KOPT-K1 (cell line): ENCODE measurements around the gene NAP1L1.
"Not testable (repeated sequence)": the region's sequence is repeated elsewhere in the genome, so short reads cannot be mapped to it uniquely, and the experiment has no call there.

Experiments used
- H3K27ac ChIP-seq: fragments of 200-600 bp; sonication (generic); 2 replicates; pipeline ENCODE4 v1.5.1; 2016; ENCODE audit warnings: antibody characterized with exemption, mild to moderate bottlenecking, low read depth, low read length; ENCODE audit not compliant: poor library complexity, severe bottlenecking
- H3K36me3 ChIP-seq: fragments of 200-600 bp; sonication (generic); 2 replicates; pipeline ENCODE4 v1.5.1; 2017; ENCODE audit warnings: antibody characterized with exemption, mild to moderate bottlenecking, low read length, moderate library complexity; ENCODE audit not compliant: insufficient read depth
- H3K9me3 ChIP-seq: fragments of 200-600 bp; sonication (generic); 2 replicates; pipeline ENCODE4 v1.5.1; 2017; ENCODE audit warnings: antibody characterized with exemption, low read length, mild to moderate bottlenecking; ENCODE audit not compliant: insufficient read depth, poor library complexity, severe bottlenecking

NAP1L1 gene

DNA sequence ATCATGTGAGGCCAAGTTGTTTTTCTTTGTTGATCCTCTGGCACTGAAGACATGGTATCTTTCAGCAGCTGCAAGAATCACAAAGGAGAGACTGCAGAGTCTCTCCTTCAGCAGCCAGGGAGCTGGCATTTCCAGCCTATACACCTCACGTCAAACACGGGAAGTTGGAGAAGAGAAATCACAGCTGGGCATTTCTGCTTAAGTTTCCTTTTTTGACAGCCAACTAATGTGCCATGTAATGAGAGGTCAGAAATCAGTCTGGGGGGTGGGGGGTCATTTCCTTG lies 81.2 kb downstream of the NAP1L1 start:
- Histone ChIP-seq H3K36me3 (no peaks in the 10 kb centered on the region), H3K9me3 (peaks cover 6% of the 10 kb centered on the region), H3K27ac (no peak overlapping the region)

- H3K36me3 ChIP-seq = no peaks in the 10 kb centered on the region
- H3K27ac ChIP-seq = no peak overlapping the region
- peaks cover 6% of the 10 kb centered on the region for H3K9me3 ChIP-seq
Measured at GRCh38 chr12:76002598-76003354, 81.7 kb downstream of the NAP1L1 start.

DNA sequence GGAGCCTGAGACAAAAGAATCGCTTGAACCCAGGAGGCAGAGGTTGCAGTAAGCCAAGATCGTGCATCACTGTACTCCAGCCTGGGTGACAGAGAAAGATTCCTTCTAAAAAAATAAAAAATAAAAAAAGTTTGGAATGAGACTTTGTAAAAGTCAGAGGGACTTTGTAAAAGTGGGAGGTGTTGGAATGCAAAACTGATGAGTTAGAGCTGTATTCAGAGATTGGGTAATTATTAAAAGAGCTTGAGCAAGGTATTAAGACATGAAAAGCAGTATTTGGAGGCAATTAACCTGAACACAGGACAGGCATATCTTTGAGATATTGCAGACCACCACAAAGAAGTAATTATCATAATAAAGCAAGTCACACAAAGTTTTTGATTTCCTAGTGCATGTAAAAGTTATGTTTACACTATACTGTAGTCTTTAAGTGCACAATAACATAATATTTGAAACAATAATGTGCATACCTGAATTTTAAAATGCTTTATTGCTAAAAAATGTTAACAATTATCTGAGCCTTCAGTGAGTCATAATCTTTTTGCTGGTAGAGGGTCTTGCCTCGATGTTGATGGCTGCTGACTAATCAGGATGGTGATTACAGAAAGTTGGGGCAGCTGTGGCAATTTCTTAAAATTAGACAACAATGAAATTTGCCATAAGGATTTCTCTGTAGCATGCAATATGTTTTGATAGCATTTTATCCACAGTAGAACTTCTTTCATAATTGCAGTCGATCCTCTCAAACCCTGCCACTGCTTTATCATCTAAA lies 86.0 kb downstream of the NAP1L1 start:
- Histone ChIP-seq H3K36me3 (no peaks in the 10 kb centered on the region), H3K27ac (no peak overlapping the region), H3K9me3 (no peaks in the 10 kb centered on the region)

GRCh38 chr12:75997658-75998057 lies 86.8 kb downstream of the NAP1L1 start:
- Histone ChIP-seq H3K36me3 (no peaks in the 10 kb centered on the region), H3K9me3 (no peaks in the 10 kb centered on the region), H3K27ac (no peak overlapping the region)

DNA sequence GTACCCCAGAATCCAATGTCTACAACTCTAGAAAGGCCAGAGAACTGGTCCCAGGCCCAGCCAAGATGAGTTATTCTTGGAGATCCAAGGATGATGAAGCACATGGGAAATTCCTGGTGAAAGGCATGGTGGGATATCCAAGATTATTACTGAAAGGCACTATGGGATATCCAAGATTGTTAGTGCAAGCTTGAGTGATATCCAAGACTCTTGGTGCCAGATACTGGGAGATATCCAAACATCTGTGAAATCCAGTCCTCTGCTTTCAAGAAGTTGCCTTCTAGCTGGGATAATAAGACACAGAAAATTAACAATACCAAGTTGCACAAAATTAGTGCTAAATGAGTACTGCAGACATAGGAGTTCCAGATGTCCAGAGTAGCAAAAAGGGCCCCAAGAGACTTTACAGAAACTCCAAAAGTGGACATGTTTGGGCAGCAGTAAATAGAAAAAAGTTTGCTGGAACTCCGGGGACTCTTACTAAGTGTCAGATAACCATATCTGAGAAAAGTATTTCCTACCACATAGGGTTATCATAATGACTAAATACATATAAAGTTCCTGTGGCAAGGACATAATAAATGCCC lies 87.5 kb downstream of the NAP1L1 start:
- Histone ChIP-seq H3K36me3 (no peaks in the 10 kb centered on the region), H3K9me3 (no peaks in the 10 kb centered on the region), H3K27ac (no peak overlapping the region)

DNA sequence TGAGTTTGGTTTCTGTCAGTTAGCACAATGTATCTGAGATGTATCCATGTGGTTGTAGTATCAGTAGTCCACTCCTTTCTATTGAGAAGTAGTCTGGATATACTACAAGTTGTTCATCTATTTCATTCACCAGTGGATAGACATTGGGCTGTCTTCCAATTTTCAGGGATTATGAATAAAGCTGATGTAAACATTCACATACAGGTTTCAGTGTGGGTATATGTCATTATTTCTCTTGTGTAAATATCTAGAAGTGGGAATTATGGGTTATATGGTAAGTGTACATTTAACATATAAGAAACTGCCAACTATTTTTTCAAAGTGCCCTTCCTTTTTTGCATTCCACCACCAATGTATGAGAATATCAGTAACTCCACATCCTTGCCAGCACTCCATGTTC lies 88.8 kb downstream of the NAP1L1 start:
- Histone ChIP-seq H3K9me3 (no peaks in the 10 kb centered on the region), H3K27ac (no peak overlapping the region), H3K36me3 (no peaks in the 10 kb centered on the region)

- Histone ChIP-seq H3K9me3 (no peaks in the 10 kb centered on the region), H3K27ac (no peak overlapping the region), H3K36me3 (no peaks in the 10 kb centered on the region)
Measured at GRCh38 chr12:75994069-75994740, 90.3 kb downstream of the NAP1L1 start.

GRCh38 chr12:75991753-75992152 lies 92.7 kb downstream of the NAP1L1 start:
- Histone ChIP-seq H3K36me3 (no peaks in the 10 kb centered on the region), H3K27ac (no peak overlapping the region), H3K9me3 (no peaks in the 10 kb centered on the region)

DNA sequence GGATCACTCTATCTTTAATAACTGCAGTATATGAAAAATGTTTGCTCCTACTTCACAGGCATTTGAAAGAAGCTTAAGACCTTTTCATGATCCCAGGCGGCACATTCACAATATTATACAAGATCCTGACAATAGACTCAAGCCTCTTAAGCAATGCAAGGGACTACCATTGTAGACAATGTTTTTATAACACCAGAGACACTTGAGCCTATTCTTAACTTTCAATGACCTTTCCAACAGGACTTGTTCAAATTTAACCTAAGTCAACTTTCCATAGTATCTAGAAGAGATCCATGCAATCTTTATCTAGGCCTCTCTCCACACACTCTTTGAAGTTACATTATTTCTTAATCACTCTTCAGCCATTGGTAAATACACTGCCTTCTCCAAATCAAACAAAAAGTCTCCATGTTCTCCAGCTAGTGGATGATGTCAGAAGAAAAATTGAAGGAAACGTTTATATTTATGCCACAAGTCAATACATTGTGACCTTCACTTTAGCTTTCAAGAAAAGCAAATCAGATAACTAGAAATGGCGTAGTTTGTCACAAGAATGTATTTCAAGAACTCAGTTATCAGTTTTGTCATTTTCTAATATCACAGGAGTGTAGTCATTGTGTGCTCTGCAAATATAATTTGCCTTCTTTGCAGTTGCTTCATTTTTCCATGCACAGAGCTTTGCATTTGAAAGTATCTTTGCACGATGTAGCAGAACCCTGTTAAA lies 94.1 kb downstream of the NAP1L1 start:
- Histone ChIP-seq H3K27ac (no peak overlapping the region), H3K9me3 (no peaks in the 10 kb centered on the region)

GRCh38 chr12:75987709-75988108 lies 96.8 kb downstream of the NAP1L1 start:
- H3K27ac ChIP-seq, H3K9me3 ChIP-seq, H3K36me3 ChIP-seq: not testable (repeated sequence)

More for the DNA sequence above, 94.1 kb downstream of the NAP1L1 start:
- H3K36me3 ChIP-seq = no peaks in the 10 kb centered on the region
